CD4-positive, alpha-beta T cell (primary cell): ENCODE data around the gene SLC4A5. TPM values are rescaled to one million over a fixed set of nuclear protein-coding genes. Genes with fewer than 3 reads are reported as not detected.

Experiments used
- ATAC-seq: fragments of 200-7000 bp; cut with Tn5 transposase; one replicate; pipeline ENCODE4 v1.10.0; 2022; ENCODE audit warnings: mild to moderate bottlenecking; ENCODE audit not compliant: poor library complexity
- CTCF ChIA-PET: fragments of 350-600 bp; sonication (Branson Sonifier 250); formaldehyde crosslinking; loops from one replicate; lab custom pipeline; 2021; ENCODE audit warnings: antibody characterized with exemption, inconsistent platforms; lab: Charles Lee
- POLR2A ChIA-PET: fragments of 350-600 bp; sonication (Branson Sonifier 250); formaldehyde crosslinking; loops from one replicate; lab custom pipeline; 2021; ENCODE audit warnings: antibody characterized with exemption, inconsistent platforms; lab: Charles Lee
- DNase-seq, 14 experiments: peaks; one replicate each; pipeline ENCODE4 v3.0.0-alpha.2; 2013 to 2020; ENCODE audit warnings: mixed read lengths in 2 of 14
- H3K27ac ChIP-seq, 2 donors: one replicate each; pipeline versions ENCODE4 v1.5.1 to v1.7.0; 2013; ENCODE audit warnings: low read length in 2 of 2, low read depth in 1 of 2, mild to moderate bottlenecking in 1 of 2
- H3K27me3 ChIP-seq, 2 experiments: 1 replicate in 1 of 2; 2 replicates in 1 of 2; pipeline versions ENCODE4 v1.6.1 to v1.7.0; 2013; ENCODE audit warnings: low read length in 2 of 2, control low read depth in 1 of 2, mild to moderate bottlenecking in 1 of 2, moderate library complexity in 1 of 2; ENCODE audit not compliant: insufficient read depth in 2 of 2, control insufficient read depth in 1 of 2
- H3K36me3 ChIP-seq: one replicate; pipeline ENCODE4 v1.6.1; 2013; ENCODE audit warnings: low read length, control low read depth; ENCODE audit not compliant: insufficient read depth
- H3K4me1 ChIP-seq: one replicate; pipeline ENCODE4 v1.6.1; 2013; ENCODE audit warnings: low read length, control low read depth; ENCODE audit not compliant: insufficient read depth
- H3K4me3 ChIP-seq: one replicate; pipeline ENCODE4 v1.5.1; 2013; ENCODE audit warnings: mild to moderate bottlenecking, low read length, moderate library complexity
- H3K9me3 ChIP-seq, 2 experiments: 1 replicate in 1 of 2; 2 replicates in 1 of 2; pipeline versions ENCODE4 v1.6.1 to v1.7.0; 2013; ENCODE audit warnings: low read length in 2 of 2, mild to moderate bottlenecking in 2 of 2, control low read depth in 1 of 2, moderate library complexity in 1 of 2; ENCODE audit not compliant: control insufficient read depth in 1 of 2, insufficient read depth in 1 of 2
- H3K27ac Mint-ChIP-seq: one replicate; pipeline ENCODE4 v1.8.0; 2020; ENCODE audit warnings: mixed read lengths
- H3K27me3 Mint-ChIP-seq: one replicate; pipeline ENCODE4 v1.8.0; 2021; ENCODE audit warnings: mixed read lengths
- H3K36me3 Mint-ChIP-seq: one replicate; pipeline ENCODE4 v1.8.0; 2021; ENCODE audit warnings: low read depth, mixed read lengths
- H3K4me1 Mint-ChIP-seq: one replicate; pipeline ENCODE4 v1.8.0; 2021; ENCODE audit warnings: low read depth, mixed read lengths
- H3K4me3 Mint-ChIP-seq: one replicate; pipeline ENCODE4 v1.8.0; 2020; ENCODE audit warnings: mild to moderate bottlenecking, mixed read lengths
- H3K9me3 Mint-ChIP-seq: one replicate; pipeline ENCODE4 v1.8.0; 2020; ENCODE audit warnings: mixed read lengths
- intact Hi-C, 2 experiments: fragments of 100-400 bp; cut with DNase I in 1 of 2; cut with micrococcal nuclease in 1 of 2; formaldehyde crosslinking; loops; one replicate each; pipeline versions ENCODE4 v1.15.1 to v1.9.0; 2023 to 2025; cut with DNase I, micrococcal nuclease
- total RNA-seq, 174 experiments: library from RNA in 2 of 174; stranded (reverse) in 2 of 174; gene quantifications; one replicate each; pipeline ENCODE4 v1.2.3 and lab custom pipeline; 2021 to 2026
- TF ChIP-seq, protein P1 (sequence below): fragments of 200-600 bp; IDR thresholded peaks from one replicate; pipeline ENCODE4 v1.8.0; 2022; ENCODE audit warnings: antibody characterized with exemption, mild to moderate bottlenecking

The SLC4A5 gene
- total RNA-seq, 2 experiments from 2014 or later: 7.8 to 10.4 TPM

- Mint-ChIP-seq H3K4me1 (no peaks in the 10 kb centered on the region), H3K27me3 (no peaks in the 10 kb centered on the region), H3K9me3 (no peaks in the 10 kb centered on the region), H3K4me3 (no peak overlapping the region), H3K27ac (no peak overlapping the region), H3K36me3 (peaks cover 22% of the 10 kb centered on the region)
- Histone ChIP-seq H3K9me3 (no peaks in the 10 kb centered on the region), H3K27me3 (no peaks in the 10 kb centered on the region), H3K27ac (no peak overlapping the region), H3K36me3 (peaks cover 6% of the 10 kb centered on the region), H3K4me1 (no peaks in the 10 kb centered on the region), H3K4me3 (no peak overlapping the region)
- no peak for ATAC-seq
- POLR2A ChIA-PET: no interaction called here
- intact Hi-C loops: loop anchor here in 1 of 2 experiments (10.0 kb wide), 1 partner anchor 435 kb away; the partner anchor contains the start of gene STAMBP
- TF ChIP-seq, protein P1, sequence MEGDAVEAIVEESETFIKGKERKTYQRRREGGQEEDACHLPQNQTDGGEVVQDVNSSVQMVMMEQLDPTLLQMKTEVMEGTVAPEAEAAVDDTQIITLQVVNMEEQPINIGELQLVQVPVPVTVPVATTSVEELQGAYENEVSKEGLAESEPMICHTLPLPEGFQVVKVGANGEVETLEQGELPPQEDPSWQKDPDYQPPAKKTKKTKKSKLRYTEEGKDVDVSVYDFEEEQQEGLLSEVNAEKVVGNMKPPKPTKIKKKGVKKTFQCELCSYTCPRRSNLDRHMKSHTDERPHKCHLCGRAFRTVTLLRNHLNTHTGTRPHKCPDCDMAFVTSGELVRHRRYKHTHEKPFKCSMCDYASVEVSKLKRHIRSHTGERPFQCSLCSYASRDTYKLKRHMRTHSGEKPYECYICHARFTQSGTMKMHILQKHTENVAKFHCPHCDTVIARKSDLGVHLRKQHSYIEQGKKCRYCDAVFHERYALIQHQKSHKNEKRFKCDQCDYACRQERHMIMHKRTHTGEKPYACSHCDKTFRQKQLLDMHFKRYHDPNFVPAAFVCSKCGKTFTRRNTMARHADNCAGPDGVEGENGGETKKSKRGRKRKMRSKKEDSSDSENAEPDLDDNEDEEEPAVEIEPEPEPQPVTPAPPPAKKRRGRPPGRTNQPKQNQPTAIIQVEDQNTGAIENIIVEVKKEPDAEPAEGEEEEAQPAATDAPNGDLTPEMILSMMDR: no peak
- CTCF ChIA-PET: no interaction called here
- DNase-seq: no peak
These were observed 83.5 kb downstream of the SLC4A5 start for GRCh38 chr2:74259733-74260132.

GRCh38 chr2:74259191-74259590 lies 84.0 kb downstream of the SLC4A5 start:
- Histone ChIP-seq H3K27ac (no peak overlapping the region), H3K36me3 (peaks cover 6% of the 10 kb centered on the region), H3K4me3 (no peak overlapping the region), H3K4me1 (no peaks in the 10 kb centered on the region), H3K27me3 (no peaks in the 10 kb centered on the region), H3K9me3 (no peaks in the 10 kb centered on the region)
- Mint-ChIP-seq H3K4me3 (no peak overlapping the region), H3K36me3 (peaks cover 27% of the 10 kb centered on the region), H3K27ac (no peak overlapping the region), H3K4me1 (no peaks in the 10 kb centered on the region), H3K9me3 (no peaks in the 10 kb centered on the region), H3K27me3 (no peaks in the 10 kb centered on the region)
- no peak for DNase-seq
- CTCF ChIA-PET: no interaction called here
- ATAC-seq: no peak
- TF ChIP-seq, protein P1: no peak
- intact Hi-C loops: loop anchor here in 1 of 2 experiments (10.0 kb wide), 1 partner anchor 434 kb away; the partner anchor contains the start of gene STAMBP
- POLR2A ChIA-PET: no interaction called here

GRCh38 chr2:74255660-74256213 lies 87.5 kb downstream of the SLC4A5 start:
- H3K36me3 ChIP-seq: peaks cover 6% of the 10 kb centered on the region
- Mint-ChIP-seq H3K4me1 (no peaks in the 10 kb centered on the region), H3K9me3 (no peaks in the 10 kb centered on the region), H3K36me3 (peaks cover 24% of the 10 kb centered on the region), H3K27me3 (no peaks in the 10 kb centered on the region), H3K4me3 (no peak overlapping the region), H3K27ac (no peak overlapping the region)
- no peaks in the 10 kb centered on the region for H3K9me3 ChIP-seq
- ChIA-PET POLR2A (no interaction called here), CTCF (no interaction called here)
- no peak overlapping the region for H3K27ac ChIP-seq
- no peak for ATAC-seq
- no peaks in the 10 kb centered on the region for H3K27me3 ChIP-seq
- H3K4me1 ChIP-seq: no peaks in the 10 kb centered on the region
- TF ChIP-seq, protein P1: no peak
- intact Hi-C loops: loop anchor here in 1 of 2 experiments (10.0 kb wide), 1 partner anchor 431 kb away; the partner anchor contains the start of gene STAMBP
- H3K4me3 ChIP-seq: no peak overlapping the region
- no peak for DNase-seq
